LHCN-M2 (cell line): Measurements from ENCODE around the gene GNPAT. TPM values are rescaled to one million over a fixed set of nuclear protein-coding genes. Genes with fewer than 3 reads are reported as not detected.

Source experiments
- DNase-seq: peaks from one replicate; pipeline ENCODE4 v3.0.0-alpha.2; 2012; ENCODE audit warnings: low read depth
- total RNA-seq: library from RNA; depleted of rRNA; stranded (reverse); fragments of >200 nt; gene quantifications from 2 replicates; pipeline ENCODE4 v1.2.3, GENCODE V29; 2014; rRNA removed

Gene GNPAT
- total RNA-seq, 1 experiment from 2014 or later = 79.7 TPM

DNA sequence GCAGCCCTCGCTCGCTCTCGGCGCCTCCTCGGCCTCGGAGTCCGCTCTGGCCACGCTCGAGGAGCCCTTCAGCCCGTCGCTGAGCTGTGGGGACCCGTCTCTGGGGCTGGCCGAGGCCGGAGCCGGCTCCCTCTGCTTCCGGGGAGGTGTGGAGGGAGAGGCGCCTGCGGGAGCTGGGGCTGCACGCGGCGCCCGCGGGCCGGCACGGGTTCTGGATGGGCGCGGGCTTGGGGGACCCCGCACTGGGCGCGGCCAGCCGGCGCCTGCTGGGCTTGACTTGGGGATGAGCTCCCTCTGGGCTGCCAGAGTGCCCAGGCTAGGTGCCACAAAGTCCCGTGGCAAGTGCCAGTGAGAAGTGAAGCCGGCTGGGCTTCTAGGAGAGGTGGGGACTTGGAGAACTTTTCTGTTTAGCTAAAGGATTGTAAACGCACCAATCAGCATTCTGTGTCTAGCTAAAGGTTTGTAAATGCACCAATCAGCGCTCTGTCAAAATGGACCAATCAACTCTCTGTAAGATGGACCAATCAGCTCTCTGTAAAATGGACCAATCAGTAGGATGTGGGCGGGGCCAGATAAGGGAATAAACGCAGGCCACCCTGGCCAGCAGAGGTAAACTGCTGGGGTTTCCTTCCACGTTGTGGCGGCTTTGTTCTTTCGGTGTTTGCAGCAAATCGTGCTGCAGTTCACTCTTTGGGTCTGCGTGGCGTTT is 76.4 kb downstream of the GNPAT start:
- DNase-seq = no peak

DNA sequence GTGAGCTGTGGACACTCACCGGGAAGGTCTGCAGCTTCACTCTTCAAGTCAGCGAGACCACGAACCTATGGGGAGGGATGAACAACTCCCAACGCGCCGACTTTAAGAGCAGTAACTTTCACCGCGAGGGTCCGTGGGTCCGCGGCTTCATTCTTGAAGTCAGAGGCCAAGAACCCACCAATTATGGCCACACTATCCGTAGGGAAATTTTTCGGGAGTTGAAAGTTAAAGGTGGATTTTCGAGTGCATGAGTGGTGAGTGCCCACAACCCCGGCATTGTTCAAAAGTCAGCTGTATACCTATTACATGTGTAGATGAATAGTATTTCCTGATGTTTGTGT is 77.0 kb downstream of the GNPAT start:
- no peak for DNase-seq

DNA sequence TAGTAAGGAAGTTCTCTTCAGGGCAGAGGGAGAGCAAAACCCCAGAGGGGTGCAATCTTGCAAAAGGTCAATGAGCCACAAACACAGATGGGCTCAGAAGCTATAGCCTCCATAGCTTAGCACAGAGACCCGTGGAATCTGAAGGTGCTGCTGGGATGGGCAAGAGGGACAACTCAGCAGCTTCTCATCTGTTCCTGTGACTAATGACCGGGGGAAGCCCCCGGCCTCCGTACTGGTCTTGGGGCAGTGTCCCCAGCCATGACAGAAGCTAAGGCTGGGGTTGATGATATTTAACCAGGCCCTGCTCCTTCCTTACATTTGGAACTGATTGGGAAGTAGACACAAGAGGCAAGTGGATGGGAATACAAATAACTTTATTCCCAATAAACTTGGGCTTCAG is 77.6 kb downstream of the GNPAT start:
- DNase-seq = no peak

DNA sequence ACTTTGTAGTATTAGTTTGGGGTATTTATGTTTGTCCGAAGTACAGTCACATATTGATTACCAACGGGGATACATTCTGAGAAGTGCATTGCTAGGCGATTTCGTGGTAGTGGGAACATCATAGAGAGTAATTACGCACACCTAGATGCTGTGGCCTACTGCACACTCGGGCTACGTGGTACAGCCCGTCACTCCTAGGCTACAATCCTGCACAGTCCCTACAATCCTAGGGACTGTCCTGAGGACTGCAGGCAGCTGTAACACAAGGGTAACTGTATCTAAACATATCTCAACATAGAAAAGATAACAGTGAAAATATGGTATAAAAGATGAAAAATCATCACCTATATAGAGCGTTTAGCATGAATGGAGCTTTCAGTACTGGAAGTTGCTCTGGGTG is 78.1 kb downstream of the GNPAT start:
- DNase-seq = no peak

DNA sequence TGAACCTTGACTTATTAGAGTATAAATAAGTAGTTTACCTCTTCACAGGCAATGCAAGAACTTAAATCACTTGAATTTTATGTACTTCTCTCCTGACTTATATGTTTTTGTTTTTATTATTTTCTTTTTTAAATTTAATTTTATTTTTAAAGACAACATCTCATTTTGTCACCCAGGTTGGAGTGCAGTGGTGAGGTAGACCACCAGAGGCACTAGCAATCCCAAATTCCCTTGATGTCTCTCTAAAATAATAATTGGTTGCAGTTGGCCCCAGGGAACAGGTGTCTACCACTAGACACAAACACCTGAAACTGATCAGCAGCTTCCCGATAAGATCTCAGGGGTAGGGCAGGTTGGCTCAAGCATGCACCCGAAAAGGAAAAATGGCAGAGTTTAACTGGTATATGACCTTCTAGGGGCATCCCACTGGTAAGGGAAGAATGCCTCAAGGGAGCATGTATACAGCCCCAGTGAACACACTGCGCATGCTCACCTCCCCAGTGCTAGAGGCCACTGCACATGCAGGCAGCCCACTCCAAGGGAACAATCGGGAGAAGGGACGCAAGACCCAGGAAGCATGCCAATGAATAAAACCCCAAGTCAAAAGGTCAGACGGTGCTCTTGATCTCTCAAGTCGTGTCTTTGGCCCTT is 82.0 kb downstream of the GNPAT start:
- no peak for DNase-seq

DNA sequence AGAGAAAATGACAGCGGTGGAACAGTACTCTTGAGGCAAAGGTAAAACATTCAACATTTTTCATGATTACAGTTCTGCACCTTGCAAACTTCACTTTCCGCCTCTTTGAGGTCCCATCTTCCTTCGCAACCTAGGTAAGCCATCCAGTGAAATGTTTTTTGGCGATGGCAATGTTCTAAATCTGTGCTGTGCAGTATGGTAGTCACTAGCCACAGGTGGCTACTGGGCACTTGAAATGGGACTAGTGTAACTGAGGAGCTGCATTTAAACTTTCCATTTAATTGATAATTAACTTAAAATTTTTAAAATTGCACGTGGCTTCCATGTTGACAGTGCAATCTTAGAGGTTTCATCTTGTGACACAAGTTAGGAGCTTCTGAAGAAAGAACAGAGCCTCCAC is 83.6 kb downstream of the GNPAT start:
- no peak for DNase-seq

DNA sequence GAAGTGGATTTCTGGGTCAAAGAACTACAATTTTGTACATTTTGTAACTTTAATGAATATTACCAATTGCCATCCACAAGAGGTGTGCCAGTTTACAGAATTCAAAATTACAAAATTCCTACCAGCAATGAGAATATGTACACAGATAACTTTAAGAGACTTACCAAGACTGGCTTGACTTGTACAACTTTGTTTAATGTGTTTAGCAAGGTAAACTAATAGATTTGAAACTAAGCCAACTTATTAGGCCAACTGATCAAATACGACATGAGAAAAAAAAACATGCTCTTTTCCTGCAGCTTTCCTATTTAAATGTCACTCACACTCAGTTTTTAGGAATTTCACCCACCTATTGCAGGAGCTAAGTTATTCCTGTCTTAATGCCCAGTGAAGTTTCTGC is 85.2 kb downstream of the GNPAT start:
- no peak for DNase-seq

Other genes starting within 250 kb of the GNPAT start
- 2.9 and 4.9 TPM in 2 replicates for gene FAM89A, start 201.0 kb upstream of the GNPAT start, total RNA-seq
- not detected in 2 replicates for gene TRIM67, start 79.2 kb upstream of the GNPAT start, total RNA-seq
- gene EXOC8, start 96.6 kb downstream of the GNPAT start, total RNA-seq = 13.3 and 15.2 TPM in 2 replicates
- gene SPRTN, start 97.1 kb downstream of the GNPAT start, total RNA-seq = 17.2 and 17.6 TPM in 2 replicates
- gene EGLN1, start 181.1 kb downstream of the GNPAT start, total RNA-seq = 37.4 and 43.3 TPM in 2 replicates